Erythroblast (primary cell): ENCODE data around the gene QRFP.

Experiments
- DNase-seq, 2 experiments: peaks; one replicate each; lab custom pipeline; 2025; lab: John Stamatoyannopoulos, UW
- GATA1 ChIP-seq: IDR thresholded peaks from 2 replicates; pipeline ENCODE4 v1.6.1; 2011; ENCODE audit warnings: low read depth, mild to moderate bottlenecking, control low read depth, low read length, moderate library complexity
- POLR2A ChIP-seq: IDR thresholded peaks from 2 replicates; pipeline ENCODE4 v1.6.1; 2011; ENCODE audit warnings: mild to moderate bottlenecking, low read length

QRFP gene, protein sequence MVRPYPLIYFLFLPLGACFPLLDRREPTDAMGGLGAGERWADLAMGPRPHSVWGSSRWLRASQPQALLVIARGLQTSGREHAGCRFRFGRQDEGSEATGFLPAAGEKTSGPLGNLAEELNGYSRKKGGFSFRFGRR

DNA sequence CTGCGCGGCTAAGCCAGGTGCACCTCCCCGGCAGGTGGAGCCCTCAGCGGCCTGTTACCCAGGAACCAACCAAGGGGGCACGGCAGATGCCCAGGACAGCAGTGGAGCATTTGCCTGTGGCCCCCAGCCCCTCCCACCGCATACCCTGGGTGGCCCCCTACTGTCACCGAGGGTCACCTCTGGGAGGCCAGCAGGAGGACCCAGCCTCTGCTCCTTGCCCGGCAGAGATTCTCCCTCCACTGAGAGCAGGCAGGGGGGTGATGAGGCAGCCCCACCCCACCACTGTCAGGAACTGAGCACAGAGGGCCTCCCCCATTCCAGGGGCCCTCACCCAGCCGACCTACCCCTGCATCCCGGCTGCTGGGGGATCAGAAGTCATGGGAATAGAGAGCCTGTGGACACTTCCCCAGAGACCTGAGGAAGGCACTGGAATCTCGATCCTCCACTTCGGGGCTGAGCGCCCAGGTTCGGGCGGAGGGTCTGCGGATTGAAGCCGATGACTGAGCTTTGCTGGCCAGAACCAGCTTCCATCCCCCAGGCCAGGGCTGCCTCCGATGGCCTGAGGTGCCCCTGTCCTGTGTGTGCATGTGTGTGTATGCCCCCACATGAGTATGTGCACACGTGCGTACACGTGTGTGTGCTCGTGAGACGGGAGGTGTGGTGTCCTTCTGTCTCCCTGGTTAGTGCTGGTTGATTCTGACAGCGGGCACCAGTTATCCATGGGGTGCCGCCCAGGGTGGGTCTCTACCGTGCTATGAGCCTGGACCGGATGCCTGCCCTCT, at the start of gene QRFP:
QRFP (minus strand) TSS at position 580 of the 782 bp plus-strand sequence. CDS start 2,974 bp downstream, outside the sequence.
- TF ChIP-seq POLR2A (no peak), GATA1 (no peak)
- no peak for DNase-seq

DNA sequence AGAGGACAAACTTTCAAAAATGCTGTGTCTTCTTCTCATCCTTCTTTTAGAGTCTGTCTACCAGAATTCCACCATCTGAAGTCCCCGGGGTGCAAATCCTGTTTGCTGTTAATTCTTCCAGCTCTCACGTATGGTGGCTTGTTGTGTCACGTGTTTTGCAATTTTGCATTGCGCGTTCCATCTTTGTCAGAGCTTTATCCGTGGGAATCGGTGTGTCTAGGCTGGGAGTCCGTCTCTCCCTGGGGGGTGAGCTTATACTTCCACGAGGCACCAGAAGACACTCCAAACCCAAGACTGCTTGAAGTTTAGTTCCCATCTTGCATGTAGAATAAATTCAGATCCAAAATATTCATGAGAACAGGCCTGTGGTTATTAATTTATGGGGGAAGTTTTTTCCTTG, 48.6 kb upstream of the QRFP start:
- DNase-seq = no peak

DNA sequence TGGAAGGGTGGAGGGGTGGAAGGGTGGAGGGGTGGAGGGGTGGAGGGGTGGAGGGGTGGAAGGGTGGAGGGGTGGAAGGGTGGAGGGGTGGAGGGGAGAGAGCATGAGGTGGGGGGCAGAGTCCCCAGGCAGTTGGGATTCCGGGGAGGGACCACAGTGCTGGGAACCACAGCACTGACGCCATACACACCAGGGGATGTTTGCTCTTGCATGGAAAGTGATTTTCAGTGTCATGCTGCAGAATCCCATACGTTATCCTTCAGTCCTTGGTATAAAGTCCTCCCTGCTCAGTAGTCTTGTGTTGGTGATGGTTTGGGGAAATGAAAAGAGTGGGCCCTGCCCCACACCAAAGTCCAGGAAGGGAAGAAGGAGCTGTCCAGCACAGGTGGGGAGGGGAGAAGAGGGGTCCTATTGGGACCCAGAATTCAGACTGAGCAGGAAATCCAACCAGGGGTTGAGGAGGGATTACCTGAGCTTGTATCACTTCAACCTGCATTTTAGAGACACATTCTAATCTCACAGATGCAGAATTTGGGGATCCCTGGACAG, 48.0 kb upstream of the QRFP start:
- DNase-seq = no peak
- TF ChIP-seq GATA1 (no peak), POLR2A (no peak)

More for the DNA sequence above, 48.6 kb upstream of the QRFP start:
- no peak for TF ChIP-seq POLR2A
- no peak for TF ChIP-seq GATA1

DNA sequence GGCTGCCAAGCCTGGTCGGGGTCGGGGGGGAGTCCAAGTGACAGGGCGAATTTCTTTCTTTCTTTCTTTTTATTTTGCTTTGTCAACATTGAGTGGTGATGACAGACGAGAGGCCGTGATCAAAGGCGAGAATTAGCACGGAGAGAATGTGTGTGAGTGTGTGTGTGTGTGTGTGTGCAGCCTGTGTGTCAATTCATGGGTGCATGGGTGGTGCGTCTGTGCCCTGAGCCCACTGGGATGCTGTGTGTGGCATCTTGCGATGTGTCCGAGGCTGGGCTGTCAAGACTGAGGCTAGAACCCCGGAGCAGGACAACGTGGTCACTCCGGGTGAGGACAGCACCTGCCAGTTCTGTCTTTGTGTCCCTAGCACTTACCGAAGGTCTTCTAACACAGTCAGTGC, 47.2 kb upstream of the QRFP start:
- no peak for DNase-seq
- TF ChIP-seq POLR2A = no peak
- TF ChIP-seq GATA1 = no peak

DNA sequence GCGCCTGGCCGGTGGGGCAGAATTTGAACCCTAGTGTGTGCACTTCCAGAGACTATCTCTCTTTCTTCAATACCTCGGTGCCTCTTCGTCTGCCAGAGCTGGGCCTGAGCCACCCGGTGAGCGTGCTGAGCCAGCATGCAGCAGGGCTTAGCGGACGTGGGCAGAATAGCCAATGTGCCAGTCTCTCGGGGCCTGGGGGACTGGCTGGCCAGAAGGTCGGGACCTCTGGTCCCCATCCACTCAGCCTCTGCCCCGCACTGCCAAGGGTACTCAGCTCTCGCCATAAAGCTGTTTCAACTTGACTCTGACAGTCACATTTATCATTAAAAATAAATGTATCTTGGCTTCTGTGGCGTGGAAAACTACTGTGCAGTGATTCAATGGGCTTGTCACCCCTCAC, 46.6 kb upstream of the QRFP start:
- no peak for TF ChIP-seq GATA1
- TF ChIP-seq POLR2A = no peak
- DNase-seq = no peak

DNA sequence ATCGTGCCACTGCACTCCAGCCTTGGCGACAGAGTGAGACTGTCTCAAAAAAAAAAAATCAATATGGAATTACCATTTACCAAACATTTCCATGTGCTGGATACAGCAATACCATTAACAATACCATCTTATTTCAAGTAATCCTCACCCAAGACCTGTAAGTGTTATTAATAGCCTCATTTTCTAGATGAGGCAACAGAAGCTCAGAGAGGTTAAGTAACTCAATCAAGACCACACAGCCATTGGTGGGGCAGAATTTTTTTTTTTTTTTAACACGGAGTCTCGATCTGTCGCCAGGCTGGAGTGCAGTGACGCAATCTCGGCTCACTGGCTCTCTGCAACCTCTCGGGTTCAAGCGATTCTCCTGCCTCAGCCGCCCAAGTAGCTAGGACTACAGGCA, 46.1 kb upstream of the QRFP start:
- DNase-seq = no peak
- no peak for TF ChIP-seq GATA1
- TF ChIP-seq POLR2A = no peak

DNA sequence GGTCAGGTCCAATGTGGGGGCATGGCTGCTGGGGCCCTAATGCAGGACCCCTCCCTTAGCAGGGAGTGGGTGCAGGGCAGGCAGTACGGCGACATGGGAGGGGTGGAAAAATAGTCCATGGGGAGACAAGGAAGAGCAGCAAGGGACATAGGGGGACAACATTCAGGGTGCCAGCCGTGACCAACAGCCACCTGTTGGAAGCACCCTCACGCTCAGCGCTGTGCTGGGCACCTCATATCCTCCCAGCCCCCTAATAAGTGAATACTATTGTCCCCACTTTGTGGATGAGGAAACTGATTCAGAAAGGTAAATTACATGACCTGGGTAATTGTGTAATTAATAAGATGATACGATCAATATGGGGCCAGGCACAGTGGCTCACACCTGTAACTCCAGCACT, 45.5 kb upstream of the QRFP start:
- TF ChIP-seq GATA1 (no peak), POLR2A (no peak)
- DNase-seq = no peak

DNA sequence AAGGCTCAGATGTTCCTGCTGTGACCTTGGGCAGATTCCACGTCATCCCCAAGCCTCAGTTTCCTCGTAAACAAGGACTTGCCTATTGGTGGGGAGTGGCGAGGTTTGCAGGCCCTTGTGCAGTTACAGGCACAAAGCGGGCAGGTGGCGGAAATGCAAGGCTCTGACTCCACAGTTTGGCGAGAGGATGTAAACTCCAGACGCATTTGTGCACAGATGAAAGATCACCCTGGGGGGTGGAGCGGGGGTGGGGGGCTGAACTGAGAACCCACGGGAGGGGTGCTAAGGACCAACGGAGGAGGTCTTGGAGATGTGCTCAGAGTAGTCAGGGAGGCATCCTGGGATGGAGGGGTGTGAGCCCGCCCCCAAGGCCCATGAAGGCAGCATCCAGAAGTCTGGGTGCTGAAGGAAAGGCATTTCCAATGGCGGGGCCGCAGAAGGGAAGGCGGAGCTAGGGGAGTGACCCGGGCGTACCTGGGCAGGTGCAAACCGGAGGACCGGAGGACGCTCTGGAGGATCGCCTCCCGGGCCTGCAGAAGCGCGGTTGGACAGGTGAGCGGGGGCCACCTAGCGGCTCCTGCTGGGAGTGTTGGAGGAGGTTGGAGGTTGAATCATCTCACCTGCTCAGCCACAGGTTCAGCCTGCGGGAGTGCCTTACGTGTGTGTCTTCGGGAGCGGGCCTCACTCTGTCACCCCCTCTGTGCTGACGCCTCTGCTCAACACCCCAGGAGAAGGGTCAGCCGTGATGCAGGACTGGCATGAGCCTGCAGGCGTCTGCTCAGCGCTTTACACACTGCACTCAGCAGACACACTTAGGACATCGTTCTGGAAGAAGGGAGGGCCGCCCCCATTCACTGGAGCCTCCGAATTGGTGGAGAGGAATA, 44.3 kb upstream of the QRFP start:
- DNase-seq = peak; percentile 44 to 73
- TF ChIP-seq GATA1 (no peak), POLR2A (no peak)

DNA sequence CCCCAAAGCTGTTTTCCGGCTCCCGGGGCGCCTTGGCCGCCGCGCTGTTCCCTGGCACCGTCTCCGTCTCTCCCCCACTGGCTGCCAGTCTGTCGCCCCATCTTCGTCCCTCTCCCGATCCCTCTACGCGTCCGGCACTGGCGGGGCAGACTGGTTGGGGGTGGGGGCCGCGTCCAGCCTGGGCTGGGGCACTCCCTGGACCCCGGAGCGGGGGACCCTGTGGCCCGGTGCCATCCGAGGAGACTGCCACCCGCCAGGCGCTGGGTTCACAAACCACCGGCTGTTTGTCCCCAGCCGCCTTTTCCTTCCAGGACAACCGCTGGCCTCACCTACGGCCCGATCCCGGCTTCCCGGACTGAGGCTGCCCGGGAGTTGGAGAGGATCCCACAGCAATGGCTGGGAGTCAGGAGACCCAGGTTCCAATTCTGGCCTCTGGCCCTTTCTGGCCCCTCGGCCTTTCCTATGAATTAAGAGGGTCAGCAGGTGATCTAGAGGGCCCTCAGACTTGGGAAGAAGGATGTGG, 43.5 kb upstream of the QRFP start:
- DNase-seq = no peak
- no peak for TF ChIP-seq GATA1
- TF ChIP-seq POLR2A = no peak

DNA sequence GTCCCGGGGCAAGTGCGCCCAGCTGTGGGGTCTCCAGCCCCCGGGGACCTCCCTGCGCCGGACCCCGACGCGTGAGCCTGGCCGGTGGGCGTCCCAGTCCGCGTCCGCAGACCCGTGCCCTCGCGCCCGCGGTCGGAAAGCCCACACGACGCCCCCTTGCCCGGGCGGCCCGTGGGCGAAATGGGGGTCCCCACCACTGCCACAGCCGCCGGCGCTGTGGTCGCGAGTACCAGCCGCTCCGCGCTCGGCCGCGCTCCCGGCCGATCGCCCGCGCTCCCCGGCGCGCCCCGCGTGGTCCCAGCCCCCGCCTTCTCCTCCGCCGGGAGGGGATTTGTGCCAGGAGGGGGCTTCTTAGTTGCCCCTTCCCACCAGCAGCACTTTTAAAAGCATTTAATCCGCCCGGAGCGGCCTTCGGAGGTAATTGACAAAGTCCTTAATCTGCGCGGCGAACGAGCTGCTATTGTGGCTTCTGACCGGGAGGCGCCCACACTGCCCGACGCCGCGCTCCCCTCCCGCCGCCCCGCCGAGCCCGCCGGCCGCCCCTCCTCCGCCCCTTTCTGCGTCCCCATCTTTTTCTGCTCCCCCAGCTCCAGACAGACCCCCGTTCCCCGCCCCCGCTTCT, 42.9 kb upstream of the QRFP start:
- DNase-seq = no peak
- TF ChIP-seq POLR2A (no peak), GATA1 (no peak)

DNA sequence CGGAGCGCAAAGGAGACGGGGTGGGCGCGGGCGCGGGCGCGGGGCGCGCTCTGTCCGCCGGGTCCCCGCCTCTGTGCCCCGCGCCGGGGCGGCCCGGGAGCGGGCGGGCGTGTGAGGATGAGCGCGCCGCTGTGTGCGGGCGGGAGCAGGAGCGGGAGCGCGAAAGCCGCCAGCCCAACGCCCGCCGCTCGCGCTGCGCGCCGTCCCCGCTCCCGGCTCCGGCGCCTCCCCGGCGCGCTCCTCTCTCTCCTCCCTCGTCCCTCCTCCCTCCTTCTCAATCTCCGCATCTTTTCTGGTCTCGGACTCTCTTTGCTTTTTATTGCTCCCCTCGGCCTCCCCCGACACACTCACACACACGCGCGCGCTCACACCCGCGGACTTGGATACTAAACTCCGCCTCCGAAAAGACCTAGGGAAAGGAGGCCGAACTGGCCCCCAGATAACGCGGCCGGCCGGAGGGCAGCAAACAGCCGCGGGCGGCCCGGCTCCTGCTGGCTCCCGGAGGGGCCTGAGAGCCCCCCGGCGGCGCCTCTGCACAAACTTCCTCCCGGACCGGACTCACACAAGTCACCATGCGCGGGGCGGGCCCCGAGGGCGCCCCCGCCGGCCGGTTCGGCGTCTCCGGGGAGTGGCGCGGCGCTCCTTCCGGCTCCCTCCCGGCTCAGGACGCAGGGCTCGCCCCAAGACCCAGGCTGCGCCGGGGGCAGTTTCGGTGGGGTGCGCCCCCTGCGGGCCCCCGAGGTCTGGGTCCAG, 42.2 kb upstream of the QRFP start, which contains the start of gene FIBCD1:
FIBCD1 (minus strand) TSS at position 596 of the 753 bp plus-strand sequence. CDS start 640 bp downstream, outside the sequence.
- no peak for TF ChIP-seq GATA1
- DNase-seq = peak; percentile 34 to 48

DNA sequence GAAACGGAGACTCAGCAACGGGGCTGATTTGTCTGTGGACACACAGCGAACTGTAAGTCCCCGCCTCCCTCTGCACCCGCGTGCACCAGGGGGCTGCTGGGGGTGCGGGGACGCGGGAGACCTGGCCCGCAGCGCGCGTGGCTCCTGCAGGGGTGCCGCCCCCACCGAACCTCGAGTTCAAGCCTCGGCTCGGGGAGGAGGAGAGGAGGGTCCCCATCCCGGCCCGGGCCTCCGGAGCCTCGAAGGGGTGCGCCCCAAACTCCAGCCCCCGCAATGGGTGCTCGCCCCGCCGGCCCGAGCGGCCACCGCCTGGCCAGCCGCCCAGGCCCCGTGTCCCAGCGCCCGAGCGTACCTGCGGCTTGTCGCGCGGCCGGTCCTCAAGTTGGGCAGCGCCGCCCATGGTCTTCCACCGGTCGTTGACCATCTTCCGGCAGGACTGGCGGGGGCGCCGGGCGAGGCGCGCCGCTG, 41.6 kb upstream of the QRFP start:
- no peak for TF ChIP-seq POLR2A
- no peak for TF ChIP-seq GATA1

More for the DNA sequence above, 41.6 kb upstream of the QRFP start:
- DNase-seq = no peak
